ENCODE results near the gene ZMIZ1.
A peak's percentile ranks its signal among the peaks of the same experiment; 100 is the strongest.

ZMIZ1 gene

DNA sequence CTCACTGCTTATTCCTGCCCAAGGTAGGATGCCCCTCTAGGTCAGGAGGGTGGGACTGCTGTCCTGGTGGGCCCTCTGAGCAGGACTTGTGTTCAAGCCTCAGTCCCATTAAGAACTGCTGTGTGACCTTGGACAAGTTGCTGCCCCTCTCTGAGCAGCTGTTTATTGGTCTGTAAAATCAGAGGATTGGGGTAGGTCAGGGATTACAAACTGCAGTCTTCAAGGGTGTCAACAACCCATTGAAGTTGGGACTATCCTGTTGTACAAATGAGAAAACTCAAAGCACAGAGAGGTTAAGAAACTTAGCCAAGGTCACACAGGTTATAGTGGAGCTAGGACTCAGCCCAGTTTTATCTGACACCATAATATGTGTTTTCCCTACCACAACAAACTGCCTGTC is 55.3 kb downstream of the ZMIZ1 start:
- DNase-seq = no peak

DNA sequence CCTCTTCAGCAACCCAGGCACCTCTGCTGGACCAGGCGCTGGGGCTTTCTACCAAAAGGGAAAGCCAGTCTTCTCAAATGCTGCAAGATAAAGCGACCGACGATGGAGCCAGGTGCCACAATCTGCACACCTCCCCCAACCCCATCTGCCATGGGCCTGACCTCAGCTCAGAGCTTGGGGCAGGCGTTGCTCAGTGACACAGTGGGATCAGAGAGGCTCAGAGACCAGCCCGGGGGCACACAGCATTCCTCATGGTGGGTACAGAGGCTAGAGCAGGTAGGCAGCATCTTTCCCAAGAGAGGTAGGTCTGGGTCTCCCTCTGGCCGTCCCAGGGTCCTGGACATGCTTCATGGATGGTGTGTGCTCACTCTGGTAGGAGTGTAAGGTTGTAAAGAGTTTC is 56.3 kb downstream of the ZMIZ1 start:
- DNase-seq = no peak

DNA sequence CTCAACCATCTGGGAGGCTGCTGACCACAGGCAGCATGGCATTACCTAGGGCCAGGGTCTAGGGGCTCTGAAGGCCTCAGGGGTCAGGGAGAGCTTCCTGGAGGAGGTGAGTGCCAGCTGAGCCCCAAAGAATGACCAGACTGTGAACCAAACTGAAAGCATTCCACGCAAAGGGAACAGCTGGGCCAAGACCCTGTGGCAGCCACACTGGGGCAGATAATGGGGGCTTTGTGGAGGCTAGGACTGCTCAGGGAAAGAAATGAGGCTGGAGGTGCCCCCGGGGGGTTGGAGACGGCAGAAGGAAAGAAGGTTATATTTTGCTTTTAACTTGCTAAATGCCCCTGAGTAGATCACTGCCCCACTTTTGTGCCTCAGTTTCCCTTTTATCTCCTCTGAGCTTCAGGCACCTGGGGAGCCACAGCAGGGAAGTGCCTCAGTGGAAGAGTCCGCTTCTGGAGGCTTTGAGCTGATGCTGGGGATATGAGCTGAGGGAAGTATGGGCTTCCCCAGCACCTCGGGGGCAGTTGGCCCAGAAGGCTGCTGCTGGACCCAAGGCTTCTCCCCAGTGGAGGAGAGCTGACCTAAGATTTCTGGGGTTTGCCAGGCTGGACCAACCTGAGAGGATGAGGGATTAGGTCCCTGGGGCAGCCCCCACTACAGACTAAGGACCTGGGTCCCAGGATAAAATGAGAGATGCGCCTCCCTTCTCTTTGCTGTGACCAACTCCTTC is 57.8 kb downstream of the ZMIZ1 start:
- DNase-seq = no peak

DNA sequence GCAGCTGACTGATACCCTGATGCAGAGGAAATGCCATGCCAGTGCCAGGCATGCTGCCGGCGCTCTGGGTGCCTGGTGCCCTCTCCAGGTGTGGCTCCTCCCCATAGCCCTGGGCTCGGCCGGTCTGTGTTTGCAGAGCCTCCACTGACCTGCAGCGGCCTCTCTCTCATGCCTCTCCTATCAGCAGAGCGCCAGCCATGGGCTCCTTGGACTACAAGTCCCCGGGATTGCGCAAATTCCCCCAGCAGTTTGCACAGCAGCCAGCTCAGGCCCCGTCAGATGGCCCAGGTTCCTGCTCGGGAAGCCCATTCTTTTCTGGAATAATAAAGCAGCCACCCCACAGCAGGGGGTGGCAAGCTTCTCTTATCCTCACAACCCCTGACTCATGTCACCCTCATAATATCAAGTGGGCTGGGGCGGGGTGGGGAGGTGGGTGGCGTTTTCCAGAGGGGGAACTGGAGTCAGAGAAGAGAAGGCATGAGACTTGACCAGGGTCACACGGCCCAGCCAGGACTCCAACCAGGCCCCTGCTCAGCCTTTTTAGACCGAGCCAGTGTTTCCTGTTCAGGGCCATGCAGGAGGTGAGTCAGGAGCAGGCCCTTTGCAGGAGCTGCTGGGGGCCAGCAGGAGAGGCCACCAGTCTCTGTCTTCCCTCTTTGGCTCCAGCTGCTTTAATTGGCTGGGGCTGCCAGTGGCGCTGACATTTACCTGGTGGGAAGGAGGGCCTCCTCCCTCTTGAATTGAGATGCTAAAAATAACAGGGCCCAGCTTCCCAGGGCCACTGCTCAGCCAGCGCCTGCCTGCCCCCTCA is 58.6 kb downstream of the ZMIZ1 start:
- DNase-seq = no peak

DNA sequence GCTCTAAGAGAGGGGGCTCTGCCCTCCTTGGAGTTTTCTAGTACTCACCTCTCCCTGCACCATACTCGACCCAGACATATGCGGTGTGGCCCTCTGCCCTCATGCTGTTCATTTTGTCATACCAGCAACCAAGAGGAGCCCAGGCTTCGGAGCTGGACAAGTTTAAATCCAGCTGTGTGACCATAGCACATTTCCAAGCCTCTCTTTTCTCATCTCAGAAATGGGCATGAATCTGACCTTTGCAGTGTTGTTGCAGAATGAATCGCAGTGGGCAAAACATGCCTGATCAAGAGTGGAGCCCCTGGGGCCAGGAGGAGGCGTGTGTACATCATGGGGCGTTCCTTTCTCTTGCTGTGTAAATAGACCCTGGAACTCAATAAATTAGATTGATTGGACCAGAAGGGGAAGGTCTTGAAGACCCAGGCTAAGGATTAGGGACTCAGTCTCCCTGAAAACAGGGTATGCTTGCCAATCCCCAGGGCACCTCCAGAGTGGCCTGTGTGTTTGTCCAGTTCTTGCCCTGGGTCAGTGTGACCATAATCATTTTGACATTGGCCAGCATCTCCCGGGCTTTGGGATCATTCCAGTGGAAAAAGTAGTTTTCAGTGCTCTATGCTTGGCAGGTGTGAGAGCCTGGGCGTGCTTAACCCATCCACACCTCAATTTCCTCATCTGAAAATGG is 59.6 kb downstream of the ZMIZ1 start:
- DNase-seq = no peak

DNA sequence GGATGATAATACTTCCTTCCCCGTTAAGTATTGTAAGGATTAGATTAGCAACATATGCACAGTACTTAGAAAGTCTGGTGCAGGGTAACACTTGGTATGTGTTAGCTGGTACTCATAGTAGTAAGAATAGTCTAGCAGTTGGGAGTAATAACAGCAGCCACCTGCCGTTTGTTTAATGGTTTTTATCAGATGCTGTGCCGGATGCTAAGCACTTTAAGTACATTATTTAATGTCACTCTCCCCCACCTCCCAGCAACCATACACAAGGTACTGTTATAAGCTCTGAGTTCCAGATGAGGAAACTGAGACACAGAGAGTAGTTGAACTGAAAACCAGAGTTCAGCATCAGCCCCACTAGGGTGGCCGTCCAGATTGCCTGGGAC is 60.1 kb downstream of the ZMIZ1 start:
- no peak for DNase-seq

DNA sequence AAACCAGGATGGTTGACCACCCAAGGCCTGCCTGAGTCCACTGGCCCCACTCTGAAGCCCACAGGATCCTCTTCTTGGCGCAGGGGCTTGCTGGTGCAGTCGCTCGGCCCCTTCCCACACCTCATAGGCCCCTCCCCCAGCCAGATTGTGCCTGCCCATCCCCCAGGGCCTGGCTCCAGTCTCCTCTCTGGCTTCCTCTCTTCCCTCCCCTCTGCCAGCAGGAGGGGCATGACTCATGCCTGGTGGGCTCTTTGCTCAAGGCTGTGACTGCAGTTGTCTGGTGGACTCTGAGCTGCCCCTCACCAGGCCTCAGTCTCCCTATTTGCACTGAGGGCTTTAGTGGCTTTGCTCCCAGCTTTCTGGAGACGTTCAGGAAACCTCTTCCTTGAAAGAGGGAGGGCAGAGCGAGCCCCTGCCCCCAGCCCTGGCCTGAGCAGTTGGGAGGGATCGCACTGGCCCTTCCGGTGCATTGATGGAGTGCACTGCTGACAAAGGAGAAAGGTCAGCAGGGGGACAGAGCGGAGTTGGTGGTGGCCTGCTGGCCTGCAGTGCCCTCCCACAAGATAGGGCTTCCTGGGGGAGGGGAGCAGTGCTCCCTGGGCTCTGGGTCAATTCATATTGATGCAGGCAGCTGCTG is 60.7 kb downstream of the ZMIZ1 start:
- no peak for DNase-seq

DNA sequence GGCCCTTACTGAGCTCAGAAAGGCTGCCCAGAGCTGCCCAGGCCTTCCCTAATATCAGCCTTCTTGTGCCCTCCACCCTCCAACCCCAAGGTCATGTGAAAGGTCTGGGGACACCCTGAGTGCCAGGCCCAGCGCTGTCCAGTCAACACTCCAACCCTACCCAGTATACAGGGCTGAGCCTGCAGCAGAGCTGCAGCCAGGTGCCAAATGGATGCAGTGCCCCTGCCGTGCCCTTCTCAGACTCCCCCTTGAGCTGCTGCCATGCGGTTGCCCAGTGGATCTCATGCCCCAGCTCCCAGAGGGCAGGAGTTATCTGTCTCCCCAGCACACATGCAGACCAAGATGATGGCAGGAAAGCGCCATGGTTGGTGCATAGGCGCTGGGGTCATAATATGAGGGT is 61.5 kb downstream of the ZMIZ1 start:
- no peak for DNase-seq

DNA sequence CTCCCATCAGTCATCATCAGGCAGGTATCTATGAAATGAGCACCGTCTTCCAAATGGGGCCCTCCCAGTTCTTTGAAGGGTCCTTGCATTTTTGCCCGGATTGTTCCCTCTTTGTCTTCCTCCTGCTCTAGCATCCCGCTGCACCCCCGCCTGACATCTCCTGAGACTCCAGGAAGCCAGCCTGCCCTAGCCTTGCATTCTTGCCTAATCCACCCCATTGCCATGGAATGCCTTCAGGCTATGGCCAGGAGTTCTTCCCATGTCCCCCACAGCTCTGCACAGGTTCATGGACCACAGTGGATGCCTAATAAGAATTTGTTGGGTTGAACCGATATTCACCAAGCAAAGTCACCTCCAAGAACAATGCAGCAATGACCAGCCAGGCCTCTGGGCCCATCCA is 62.1 kb downstream of the ZMIZ1 start:
- DNase-seq = no peak

DNA sequence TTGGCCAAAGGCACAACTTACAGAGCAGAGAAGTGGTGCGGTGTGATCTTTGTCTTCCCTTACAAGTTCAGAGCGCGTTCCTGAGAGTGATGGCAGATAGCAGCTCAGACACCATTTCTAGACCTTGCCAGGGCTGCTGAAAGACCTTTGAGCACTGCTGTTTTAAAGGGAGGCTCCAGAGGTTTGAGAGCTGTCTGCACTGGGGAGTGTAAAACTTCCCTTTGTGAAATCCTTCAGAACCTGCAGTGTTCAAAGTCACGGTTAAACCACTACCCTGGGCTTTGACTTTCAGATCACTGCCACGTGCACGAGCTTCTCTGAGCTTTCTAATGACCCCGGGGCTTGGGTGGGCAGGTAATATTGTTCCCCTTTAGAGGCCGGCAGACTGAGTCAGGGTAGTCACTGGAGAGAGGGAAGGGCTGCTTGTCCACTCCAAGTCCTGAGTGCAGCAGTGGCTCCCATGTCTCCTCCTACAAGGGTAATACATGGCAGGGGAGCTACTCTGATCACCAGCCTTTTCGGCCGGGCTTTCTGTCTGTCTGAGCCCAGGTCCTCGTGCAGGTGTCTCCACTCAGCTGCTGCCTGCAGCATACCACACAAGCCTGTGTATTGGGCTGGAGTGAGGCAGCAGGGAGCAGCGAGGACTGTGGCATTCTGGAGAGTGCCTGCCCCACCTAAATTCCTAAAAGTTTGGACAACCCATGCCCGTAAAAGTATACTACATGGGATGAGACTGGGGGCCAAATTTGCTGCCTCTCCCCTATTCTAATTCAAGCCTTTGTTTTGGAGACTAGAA is 63.3 kb downstream of the ZMIZ1 start:
- DNase-seq = no peak

DNA sequence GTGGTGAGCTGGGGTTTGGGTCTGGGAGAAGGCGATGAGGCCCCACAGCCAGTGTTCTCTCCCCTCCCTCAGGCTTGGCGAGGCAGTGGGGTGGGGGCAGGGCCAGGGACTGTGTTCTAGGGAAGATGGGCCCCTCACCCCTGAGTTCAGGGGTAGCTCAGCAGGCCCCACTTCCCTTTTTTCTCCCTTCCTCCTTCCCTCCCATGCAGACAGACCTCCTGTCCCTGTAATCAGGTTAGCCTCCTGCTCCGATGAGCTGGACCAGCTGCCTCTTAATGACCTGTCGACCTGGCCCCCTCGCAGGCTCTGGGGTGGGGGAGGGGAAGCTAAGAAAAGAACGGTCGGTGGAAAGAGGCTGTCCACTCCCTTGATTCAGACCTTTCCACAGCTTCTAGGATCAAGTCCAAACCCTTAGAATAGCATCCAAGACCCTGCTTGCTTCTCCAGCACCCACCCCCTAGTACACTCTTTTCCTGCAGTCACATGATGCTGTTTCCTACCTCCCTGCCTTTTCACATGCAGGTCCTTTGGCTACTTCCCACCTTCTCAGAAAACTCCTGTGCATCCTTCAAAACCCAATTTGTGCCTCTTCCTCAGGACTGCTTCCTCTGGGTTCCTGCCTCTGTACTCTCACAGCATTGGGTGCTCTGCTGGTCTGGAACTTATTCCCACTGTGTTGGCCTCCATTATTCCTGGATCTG is 64.1 kb downstream of the ZMIZ1 start:
- DNase-seq = no peak

DNA sequence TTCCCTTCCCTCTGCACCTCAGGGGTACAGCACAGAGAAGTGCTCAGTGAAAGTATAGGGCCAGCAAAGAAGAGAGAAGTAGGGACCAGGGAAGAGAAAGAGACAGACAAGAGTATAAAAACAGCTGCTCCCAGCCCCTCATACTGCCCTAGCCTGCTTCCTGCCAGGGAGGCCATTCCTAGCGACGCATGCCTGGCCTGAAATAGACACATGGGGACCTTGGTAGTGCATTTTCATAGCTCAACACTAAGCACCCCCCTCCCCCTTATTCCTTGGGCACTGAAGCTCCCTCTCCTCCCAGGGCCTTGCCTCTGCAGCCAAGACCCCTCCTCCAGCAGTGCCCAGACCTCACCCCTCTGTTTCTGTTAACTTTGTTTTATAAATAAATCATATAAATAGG is 64.7 kb downstream of the ZMIZ1 start:
- no peak for DNase-seq

DNA sequence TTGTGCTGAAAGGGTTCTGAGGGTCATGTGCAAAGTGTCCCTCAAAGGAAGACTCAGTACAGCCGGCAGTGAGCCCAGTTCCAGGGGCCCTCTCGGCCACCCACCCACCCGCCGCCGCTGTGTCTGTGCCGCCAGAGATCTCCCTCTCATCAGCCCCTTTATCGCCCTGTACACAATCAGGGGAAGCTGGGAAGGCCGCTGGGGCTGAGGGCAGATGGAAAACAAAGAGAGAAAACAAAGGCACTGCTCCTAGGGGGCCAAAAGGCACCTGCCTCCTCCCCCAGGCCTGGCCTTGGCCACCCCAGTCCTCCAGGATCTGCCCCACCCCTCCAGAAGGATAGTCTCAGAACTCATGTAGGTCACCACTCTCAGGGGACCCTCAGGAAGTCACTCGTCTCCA is 67.0 kb downstream of the ZMIZ1 start:
- DNase-seq = no peak

DNA sequence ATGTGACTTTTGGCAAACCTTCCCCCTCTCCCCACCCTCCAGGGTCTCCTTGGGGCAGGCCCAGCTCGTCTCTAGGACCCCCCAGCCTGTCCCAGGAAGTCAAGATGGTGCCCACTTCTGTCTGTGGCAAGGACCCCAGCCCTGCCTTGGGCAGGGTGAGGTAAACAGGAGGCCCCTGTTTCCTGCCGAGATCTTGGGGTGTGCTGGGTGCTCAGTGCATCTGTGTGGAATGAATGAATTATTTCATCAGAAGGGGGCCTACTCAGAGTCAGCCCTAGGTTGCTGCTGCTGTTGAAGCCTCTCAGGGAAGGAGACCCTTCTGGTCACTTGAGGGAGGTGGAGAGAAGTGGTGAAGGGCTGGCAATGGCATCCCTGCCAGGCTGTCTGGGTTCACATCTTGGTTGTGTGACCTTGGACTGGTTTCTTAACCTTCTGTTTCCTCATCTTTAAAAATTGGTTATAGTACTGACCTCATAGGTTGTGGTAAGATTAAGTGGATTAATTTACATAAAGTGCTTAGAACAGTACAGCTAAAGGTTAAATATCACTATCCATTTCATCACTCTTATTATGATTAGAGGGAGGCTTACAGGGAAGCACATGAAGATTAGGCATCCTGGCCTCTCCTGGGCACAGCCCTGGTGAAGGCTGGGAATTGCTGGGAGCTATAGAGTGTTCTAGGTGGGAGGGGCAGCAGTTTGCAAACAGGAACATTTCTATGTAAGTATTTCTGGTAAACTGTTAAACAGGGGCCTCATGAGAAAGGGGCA is 67.7 kb downstream of the ZMIZ1 start:
- DNase-seq = no peak

DNA sequence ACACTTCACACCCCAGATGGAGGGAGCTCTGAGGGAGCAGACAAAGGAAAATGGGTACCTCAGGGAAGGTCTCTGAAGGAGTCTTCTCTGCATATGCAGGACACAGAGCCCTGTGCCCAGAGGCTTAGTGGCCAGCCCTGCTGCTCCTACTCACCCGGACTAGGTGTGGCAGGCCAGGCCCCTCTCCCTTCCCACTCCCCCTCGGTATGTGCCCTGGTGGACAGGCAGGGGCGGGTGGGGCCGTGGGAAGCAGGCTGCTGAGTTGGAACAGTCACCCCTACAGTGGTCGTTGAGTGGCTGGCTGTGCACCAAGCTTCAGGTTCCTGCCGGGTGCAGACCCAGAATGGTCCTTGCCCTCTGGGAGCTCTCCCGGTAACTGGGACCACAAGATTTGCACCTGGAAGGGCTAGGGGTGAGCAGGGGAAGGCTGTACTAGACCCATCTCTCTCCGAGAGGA is 68.6 kb downstream of the ZMIZ1 start:
- no peak for DNase-seq

DNA sequence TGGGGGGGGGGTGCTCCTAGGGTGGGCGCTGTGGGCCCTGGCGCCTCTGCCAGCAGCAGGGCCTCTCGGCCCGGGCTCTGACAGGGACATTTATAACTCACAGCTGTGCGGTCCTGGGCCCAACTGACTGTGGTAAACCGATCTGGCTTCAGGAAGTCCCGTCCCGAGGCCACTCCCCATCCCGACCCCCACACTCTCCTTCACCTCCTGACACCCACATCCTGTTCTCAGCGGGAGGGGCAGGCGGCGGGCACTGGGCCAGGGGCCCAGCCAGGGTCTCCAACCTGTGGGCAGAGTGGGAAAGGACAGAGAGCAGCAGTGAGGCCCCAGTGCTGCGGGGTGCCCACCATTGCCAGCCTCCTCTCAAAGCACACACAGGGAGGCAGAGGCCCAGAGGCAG is 69.1 kb downstream of the ZMIZ1 start:
- peak; percentile 73 for DNase-seq

DNA sequence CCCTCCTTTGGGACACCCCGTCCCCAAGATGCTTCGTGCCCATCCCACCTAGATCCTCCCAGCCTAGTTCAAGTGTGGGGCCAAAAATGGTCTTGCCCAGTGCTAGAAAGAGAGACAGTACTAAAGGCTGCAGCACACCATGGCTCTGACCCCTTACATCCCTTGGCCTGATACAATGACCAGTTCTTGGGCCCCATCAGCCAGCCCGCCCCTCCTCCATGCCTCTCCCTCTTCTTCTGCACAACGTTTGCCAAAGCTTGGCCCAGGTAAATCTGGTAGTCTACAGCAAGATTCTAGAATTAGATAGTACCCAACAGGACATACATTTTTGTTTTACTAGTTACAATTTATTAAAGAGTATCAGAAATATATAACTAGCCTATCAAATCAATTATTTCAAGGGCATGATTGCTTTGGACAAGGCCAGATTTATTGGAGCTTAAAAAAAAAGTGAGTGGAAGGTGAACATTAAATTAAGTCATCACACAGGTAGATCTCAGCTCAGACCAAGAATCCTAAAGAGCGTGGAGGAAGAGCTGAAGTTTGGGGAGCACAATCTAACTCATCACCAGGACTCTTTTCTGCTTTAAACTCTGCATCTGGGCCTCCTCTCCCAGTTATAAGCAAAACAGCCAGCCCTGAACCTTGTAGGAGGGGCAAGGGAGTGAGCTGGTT is 69.8 kb downstream of the ZMIZ1 start:
- DNase-seq = no peak

DNA sequence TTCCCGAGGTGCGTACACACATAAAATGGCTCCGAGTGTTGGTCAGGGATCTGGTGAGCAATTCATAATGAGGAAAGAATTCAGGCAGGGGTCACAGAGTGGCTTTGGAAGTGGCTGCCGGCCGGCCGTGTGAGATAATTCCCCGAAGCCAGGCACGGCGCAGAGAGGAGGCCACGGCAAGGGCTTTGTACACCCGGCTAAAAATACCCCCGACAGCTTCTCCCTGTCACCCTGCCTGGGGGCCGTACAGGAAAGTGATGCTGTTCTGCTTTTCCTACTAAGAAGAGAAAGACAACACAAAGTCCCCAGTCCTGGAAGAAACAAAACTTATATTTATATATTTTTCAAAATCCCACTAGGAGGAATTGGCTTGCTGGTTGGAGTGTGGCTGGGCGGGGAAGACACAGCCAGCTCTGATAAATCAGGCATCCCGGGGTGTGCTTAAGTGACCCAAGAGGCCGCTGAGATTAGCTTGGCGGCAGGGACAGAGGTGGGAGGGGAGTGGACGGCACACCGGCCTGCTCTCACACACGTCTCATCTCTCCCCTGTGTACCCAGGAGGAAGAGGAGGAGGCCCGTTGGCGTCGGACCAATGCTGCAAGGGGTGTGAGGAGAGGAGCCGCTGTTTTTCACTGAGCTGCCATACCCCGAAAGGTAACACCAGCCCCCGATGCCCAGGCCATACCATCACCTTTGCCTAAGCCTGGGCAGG is 70.5 kb downstream of the ZMIZ1 start:
- DNase-seq = peak; percentile 85

DNA sequence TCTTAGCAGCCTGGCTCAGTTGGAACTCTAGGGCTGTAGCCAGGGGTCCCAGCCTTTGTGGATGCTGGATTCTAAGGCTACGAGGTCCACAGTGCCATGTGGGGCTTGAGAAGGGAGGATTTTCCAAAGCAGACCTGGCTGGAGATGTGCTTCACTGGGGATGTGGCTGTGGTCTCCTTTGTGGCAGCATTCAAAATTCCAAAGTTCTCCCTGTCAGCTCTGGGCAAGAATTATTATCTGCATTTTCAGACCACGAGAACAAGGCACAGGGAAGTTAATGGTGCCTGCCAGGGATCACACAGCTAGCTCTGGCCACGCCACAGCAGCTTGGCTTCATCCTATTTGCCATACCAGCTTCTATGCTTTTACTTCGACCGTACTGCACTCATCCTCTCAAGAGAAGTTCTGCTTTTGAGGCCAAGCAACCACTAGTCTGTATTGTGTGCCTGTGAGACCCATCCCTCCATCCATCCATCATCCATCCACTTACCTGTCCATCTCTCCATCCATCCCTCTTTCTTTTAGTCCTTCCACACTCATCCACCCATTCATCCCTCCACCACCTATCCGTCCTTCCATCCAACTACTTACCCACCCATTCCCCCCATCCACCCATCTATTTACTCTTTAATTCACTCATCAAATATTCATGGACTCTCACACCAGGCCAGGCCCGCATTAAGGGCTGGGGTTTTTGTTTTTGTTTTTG is 71.5 kb downstream of the ZMIZ1 start:
- DNase-seq = no peak
